Measurements from ENCODE around the gene KIAA0825. TPM values are rescaled to one million over a fixed set of nuclear protein-coding genes. Genes with fewer than 3 reads are reported as not detected.

Gene KIAA0825
- polyA plus RNA-seq, 1 of the 3 experiments (the other 2 are of a cell fraction) = 0.61 TPM

- Histone ChIP-seq H3F3A (replicated peaks; ENCODE audit: insufficient read depth) (no peaks in the 10 kb centered on the region), H3K9me2 (no peaks in the 10 kb centered on the region), H3K27ac (ENCODE audit: low read depth in 2 of 2, low read length in 1 of 2) (no peak overlapping the region), H3K27me3 (ENCODE audit: insufficient read depth) (no peaks in the 10 kb centered on the region), H3K4me3 (ENCODE audit: low read depth in 2 of 2, low read length in 1 of 2) (no peak overlapping the region), H3K4me1 (ENCODE audit: control insufficient read depth in 1 of 2, insufficient read depth in 2 of 2, low read depth in 1 of 2, low read length in 1 of 2) (no peaks in the 10 kb centered on the region), H2AFZ (ENCODE audit: low read depth) (no peak overlapping the region), H3K9me3 (no peaks in the 10 kb centered on the region), H3K9ac (no peak overlapping the region), H3K79me2 (ENCODE audit: insufficient read depth) (no peaks in the 10 kb centered on the region), H3K36me3 (replicated peaks in 1 of 2; ENCODE audit: control insufficient read depth in 1 of 2, insufficient read depth in 2 of 2, low read length in 1 of 2) (no peaks in the 10 kb centered on the region), H3K4me2 (no peak overlapping the region), H4K20me1 (ENCODE audit: insufficient read depth) (no peaks in the 10 kb centered on the region)
- ChIA-PET CTCF (no interaction called here), POLR2A (no interaction called here)
- TF ChIP-seq MAX (IDR thresholded peaks at IDR 0.05; ENCODE audit: low read depth) (no peak), CHD2 (IDR thresholded peaks at IDR 0.05; ENCODE audit: low read length, partially characterized antibody) (no peak), NRF1 (IDR thresholded peaks at IDR 0.05; ENCODE audit: low read depth, low read length) (no peak), TEAD4 (IDR thresholded peaks at IDR 0.05; ENCODE audit: borderline replicate concordance, insufficient read depth) (no peak), GATA2 (CRISPR knock-in tag; IDR thresholded peaks at IDR 0.05) (no peak), RCOR1 (IDR thresholded peaks at IDR 0.05; ENCODE audit: low read length) (no peak), ZBTB33 (IDR thresholded peaks at IDR 0.05; ENCODE audit: borderline replicate concordance, low read depth) (no peak), RXRA (IDR thresholded peaks at IDR 0.05; ENCODE audit: borderline replicate concordance, low read depth) (no peak), EZH2phosphoT487 (IDR thresholded peaks at IDR 0.05; ENCODE audit: borderline replicate concordance, low read depth) (no peak)
- 77% methylated on average over 4 of the region's 4 CpGs for WGBS (ENCODE audit: low lambda C conversion rate)
- DNase-seq = no peak
Observed at GRCh38 chr5:94407023-94407422, 211.4 kb downstream of the KIAA0825 start.

GRCh38 chr5:94403483-94403882 lies 214.9 kb downstream of the KIAA0825 start:
- H3K79me2 ChIP-seq (ENCODE audit: insufficient read depth) = no peaks in the 10 kb centered on the region
- no peaks in the 10 kb centered on the region for H3K9me3 ChIP-seq
- no peak overlapping the region for H3K4me3 ChIP-seq (ENCODE audit: low read depth in 2 of 2, low read length in 1 of 2)
- H3K4me1 ChIP-seq (ENCODE audit: control insufficient read depth in 1 of 2, insufficient read depth in 2 of 2, low read depth in 1 of 2, low read length in 1 of 2) = no peaks in the 10 kb centered on the region
- ChIA-PET CTCF (no interaction called here), POLR2A (no interaction called here)
- no peaks in the 10 kb centered on the region for H3F3A ChIP-seq (replicated peaks; ENCODE audit: insufficient read depth)
- no peaks in the 10 kb centered on the region for H4K20me1 ChIP-seq (ENCODE audit: insufficient read depth)
- H3K27ac ChIP-seq (ENCODE audit: low read depth in 2 of 2, low read length in 1 of 2) = no peak overlapping the region
- no peak for DNase-seq
- no peaks in the 10 kb centered on the region for H3K36me3 ChIP-seq (replicated peaks in 1 of 2; ENCODE audit: control insufficient read depth in 1 of 2, insufficient read depth in 2 of 2, low read length in 1 of 2)
- no peak overlapping the region for H3K9ac ChIP-seq
- WGBS (ENCODE audit: low lambda C conversion rate) = 84% methylated on average over 5 of the region's 5 CpGs
- no peaks in the 10 kb centered on the region for H3K27me3 ChIP-seq (ENCODE audit: insufficient read depth)
- no peak overlapping the region for H2AFZ ChIP-seq (ENCODE audit: low read depth)
- H3K4me2 ChIP-seq = no peak overlapping the region
- H3K9me2 ChIP-seq = no peaks in the 10 kb centered on the region
- TF ChIP-seq YY1 (IDR thresholded peaks at IDR 0.05; ENCODE audit: low read depth) = no peak
- no peak for TF ChIP-seq TCF12 (IDR thresholded peaks at IDR 0.05)
- no peak for TF ChIP-seq NRF1 (IDR thresholded peaks at IDR 0.05; ENCODE audit: low read depth, low read length)
- no peak for TF ChIP-seq POLR2AphosphoS5 (IDR thresholded peaks at IDR 0.05; ENCODE audit: low read depth, low read length)
- TF ChIP-seq JUND (IDR thresholded peaks at IDR 0.05) = no peak
- TF ChIP-seq TAF1 (IDR thresholded peaks at IDR 0.05; ENCODE audit: borderline replicate concordance, low read depth, low read length) = no peak
- no peak for TF ChIP-seq MXI1 (IDR thresholded peaks at IDR 0.05; ENCODE audit: low read depth, low read length)
- no peak for TF ChIP-seq SMC3 (IDR thresholded peaks at IDR 0.05; ENCODE audit: low read depth, low read length)
- TF ChIP-seq NFIC (IDR thresholded peaks at IDR 0.05; ENCODE audit: borderline replicate concordance) = no peak
- TF ChIP-seq FOXJ3 (CRISPR knock-in tag; IDR thresholded peaks at IDR 0.05) = no peak
- no peak for TF ChIP-seq MAX (IDR thresholded peaks at IDR 0.05; ENCODE audit: low read depth)
- no peak for TF ChIP-seq IRF3 (IDR thresholded peaks at IDR 0.05; ENCODE audit: low read depth, low read length)
- no peak for TF ChIP-seq CTCF (IDR thresholded peaks at IDR 0.05)
- TF ChIP-seq GABPA (IDR thresholded peaks at IDR 0.05; ENCODE audit: low read depth) = no peak
- TF ChIP-seq USF1 (IDR thresholded peaks at IDR 0.05; ENCODE audit: borderline replicate concordance, low read depth) = no peak
